Tibial nerve (tissue), 4 donors: ENCODE results near the gene SFRP5.

Experiments used
- CTCF ChIP-seq, 5 experiments: fragments of 200-600 bp in 3 of 5; fragments of 450-650 bp in 2 of 5; sonication (generic) in 3 of 5; IDR thresholded peaks; one replicate each; pipeline ENCODE4 v1.5.1; 2016 to 2019; ENCODE audit warnings: antibody characterized with exemption in 5 of 5, mild to moderate bottlenecking in 3 of 5, moderate library complexity in 2 of 5
- EP300 ChIP-seq, 2 donors: sonication (generic); formaldehyde crosslinking; IDR thresholded peaks; one replicate each; pipeline ENCODE4 v1.6.1; 2017; ENCODE audit warnings: antibody characterized with exemption in 2 of 2, mild to moderate bottlenecking in 1 of 2
- POLR2A ChIP-seq, 2 donors: fragments of 450-650 bp; IDR thresholded peaks; one replicate each; pipeline ENCODE4 v1.6.1; 2017; ENCODE audit warnings: antibody characterized with exemption in 2 of 2, mild to moderate bottlenecking in 2 of 2, moderate library complexity in 2 of 2

GRCh38 chr10:97766106-97766810, 5.5 kb downstream of the SFRP5 start:
- no peak for TF ChIP-seq POLR2A (IDR thresholded peaks at IDR 0.05)
- TF ChIP-seq CTCF (IDR thresholded peaks at IDR 0.05): no peak
- TF ChIP-seq EP300 (IDR thresholded peaks at IDR 0.05): no peak
